ENCODE data around the gene NEURL2.
A peak's percentile ranks its signal among the peaks of the same experiment; 100 is the strongest.
"Not testable (repeated sequence)": the region's sequence is repeated elsewhere in the genome, so short reads cannot be mapped to it uniquely, and the experiment has no call there.

NEURL2 gene

GRCh38 chr20:45920462-45921336 is 29.7 kb upstream of the NEURL2 start:
- DNase-seq (ENCODE audit: low spot score) = no peak

GRCh38 chr20:45919542-45920399 is 28.8 kb upstream of the NEURL2 start:
- no peak for DNase-seq (ENCODE audit: low spot score)

- no peak for DNase-seq (ENCODE audit: low spot score)
These were observed 27.9 kb upstream of the NEURL2 start for GRCh38 chr20:45918779-45919537.

- DNase-seq (ENCODE audit: low spot score) = no peak
These were observed 27.3 kb upstream of the NEURL2 start for GRCh38 chr20:45918182-45918737.

GRCh38 chr20:45917790-45918141 is 26.8 kb upstream of the NEURL2 start:
- DNase-seq (ENCODE audit: low spot score) = no peak

- peak; percentile 62 for DNase-seq (ENCODE audit: low spot score)
These were observed 22.1 kb upstream of the NEURL2 start for GRCh38 chr20:45913116-45913515.

- DNase-seq (ENCODE audit: low spot score) = no peak
These were observed 21.3 kb upstream of the NEURL2 start for GRCh38 chr20:45912344-45912682.

GRCh38 chr20:45911486-45912343 is 20.7 kb upstream of the NEURL2 start, which contains the start of gene PLTP:
PLTP (minus strand) TSS chr20:45912155; CDS start chr20:45911452, 703 bp downstream.
- no peak for DNase-seq (ENCODE audit: low spot score)

GRCh38 chr20:45910670-45911485 is 19.9 kb upstream of the NEURL2 start:
- DNase-seq (ENCODE audit: low spot score) = peak; percentile 98

GRCh38 chr20:45909817-45910669 is 19.0 kb upstream of the NEURL2 start:
- DNase-seq (ENCODE audit: low spot score) = no peak

- no peak for DNase-seq (ENCODE audit: low spot score)
These were observed 18.4 kb upstream of the NEURL2 start for GRCh38 chr20:45909336-45909808.

GRCh38 chr20:45908084-45908483 is 17.1 kb upstream of the NEURL2 start:
- DNase-seq (ENCODE audit: low spot score) = no peak

- no peak for DNase-seq (ENCODE audit: low spot score)
These were observed 16.4 kb upstream of the NEURL2 start for GRCh38 chr20:45907219-45907948.

GRCh38 chr20:45905505-45906079 is 14.6 kb upstream of the NEURL2 start:
- no peak for DNase-seq (ENCODE audit: low spot score)

GRCh38 chr20:45904583-45905504 is 13.8 kb upstream of the NEURL2 start:
- DNase-seq (ENCODE audit: low spot score) = no peak

GRCh38 chr20:45902199-45902701 is 11.2 kb upstream of the NEURL2 start:
- no peak for DNase-seq (ENCODE audit: low spot score)

- not testable (repeated sequence) for DNase-seq (ENCODE audit: low spot score)
These were observed 10.3 kb upstream of the NEURL2 start for GRCh38 chr20:45901332-45901731.

Data from kidney capillary endothelial cell (primary cell).